GM19240 (cell line): ENCODE data around the gene NAT9.

Source experiments
- DNase-seq: peaks from one replicate; pipeline ENCODE4 v3.0.0; 2011; ENCODE audit warnings: low spot score; ENCODE audit not compliant: insufficient read length

The NAT9 gene

GRCh38 chr17:74805591-74805991 is 29.4 kb upstream of the NAT9 start:
- DNase-seq = no peak

GRCh38 chr17:74804683-74805082 is 28.5 kb upstream of the NAT9 start:
- no peak for DNase-seq

GRCh38 chr17:74803971-74804370 is 27.8 kb upstream of the NAT9 start:
- no peak for DNase-seq

- no peak for DNase-seq
Observed at GRCh38 chr17:74803388-74803930, 27.3 kb upstream of the NAT9 start.

GRCh38 chr17:74801896-74802295 is 25.8 kb upstream of the NAT9 start:
- DNase-seq = no peak

- DNase-seq = no peak
Observed at GRCh38 chr17:74800531-74800930, 24.4 kb upstream of the NAT9 start.

GRCh38 chr17:74799097-74799496 is 23.0 kb upstream of the NAT9 start:
- no peak for DNase-seq

GRCh38 chr17:74798239-74798707 is 22.1 kb upstream of the NAT9 start:
- no peak for DNase-seq

GRCh38 chr17:74797824-74798223 is 21.7 kb upstream of the NAT9 start:
- no peak for DNase-seq

GRCh38 chr17:74796866-74797265 is 20.7 kb upstream of the NAT9 start:
- DNase-seq = no peak

GRCh38 chr17:74796211-74796610 is 20.1 kb upstream of the NAT9 start:
- no peak for DNase-seq

- DNase-seq = no peak
Observed at GRCh38 chr17:74795327-74796020, 19.3 kb upstream of the NAT9 start.

- DNase-seq = no peak
Observed at GRCh38 chr17:74792586-74793105, 16.5 kb upstream of the NAT9 start.

GRCh38 chr17:74790161-74791058 is 14.3 kb upstream of the NAT9 start:
- DNase-seq = no peak

- no peak for DNase-seq
Observed at GRCh38 chr17:74786431-74787055, 10.4 kb upstream of the NAT9 start.

- DNase-seq = no peak
Observed at GRCh38 chr17:74785981-74786360, 9.8 kb upstream of the NAT9 start.

GRCh38 chr17:74785096-74785980 is 9.2 kb upstream of the NAT9 start:
- no peak for DNase-seq

GRCh38 chr17:74784125-74784810 is 8.1 kb upstream of the NAT9 start:
- no peak for DNase-seq

- no peak for DNase-seq
Observed at GRCh38 chr17:74782571-74782970, 6.4 kb upstream of the NAT9 start.
